GM23338 (cell line): ENCODE measurements around the gene HSF5. TPM values are rescaled to one million over a fixed set of nuclear protein-coding genes. Genes with fewer than 3 reads are reported as not detected.

Experiments
- ATAC-seq: fragments of 200-7000 bp; cut with Tn5 transposase; 3 replicates; pipeline ENCODE4 v1.9.1; 2020
- DNase-seq: peaks from one replicate; pipeline ENCODE4 v3.0.0-alpha.2; 2015; ENCODE audit warnings: low spot score
- H2AFZ ChIP-seq: fragments of 200-600 bp; sonication (generic); 2 replicates; pipeline ENCODE4 v1.8.0; 2016; ENCODE audit warnings: antibody characterized with exemption, mild to moderate bottlenecking, moderate library complexity
- H3F3A ChIP-seq: fragments of 200-600 bp; sonication (generic); replicated peaks from 2 replicates; pipeline ENCODE4 v1.8.0; 2017; ENCODE audit warnings: antibody characterized with exemption, mixed run types, low read depth
- H3K27ac ChIP-seq: fragments of 200-600 bp; sonication (generic); 2 replicates; pipeline ENCODE4 v1.6.1; 2016; ENCODE audit warnings: low read depth
- H3K27me3 ChIP-seq: fragments of 200-600 bp; sonication (generic); 2 replicates; pipeline ENCODE4 v1.8.0; 2016; ENCODE audit warnings: mild to moderate bottlenecking, mixed run types, moderate library complexity; ENCODE audit not compliant: insufficient read depth
- H3K36me3 ChIP-seq: fragments of 200-600 bp; sonication (generic); 2 replicates; pipeline ENCODE4 v1.8.0; 2016; ENCODE audit warnings: mild to moderate bottlenecking; ENCODE audit not compliant: insufficient read depth
- H3K4me1 ChIP-seq: fragments of 200-600 bp; sonication (generic); 2 replicates; pipeline ENCODE4 v1.8.0; 2016; ENCODE audit warnings: mild to moderate bottlenecking, moderate library complexity; ENCODE audit not compliant: insufficient read depth
- H3K4me2 ChIP-seq: fragments of 200-600 bp; sonication (generic); 2 replicates; pipeline ENCODE4 v1.7.1; 2017; ENCODE audit warnings: mixed run types
- H3K4me3 ChIP-seq: fragments of 200-600 bp; sonication (generic); 2 replicates; pipeline ENCODE4 v1.6.1; 2016; ENCODE audit warnings: mixed run types
- H3K79me2 ChIP-seq: fragments of 200-600 bp; sonication (generic); replicated peaks from 2 replicates; pipeline ENCODE4 v1.8.0; 2017; ENCODE audit warnings: mild to moderate bottlenecking; ENCODE audit not compliant: insufficient read depth
- H3K9me2 ChIP-seq: fragments of 200-600 bp; sonication (generic); 2 replicates; pipeline ENCODE4 v1.8.0; 2017; ENCODE audit not compliant: insufficient read depth
- H4K20me1 ChIP-seq: fragments of 200-600 bp; sonication (generic); replicated peaks from 2 replicates; pipeline ENCODE4 v1.8.0; 2017; ENCODE audit warnings: mild to moderate bottlenecking; ENCODE audit not compliant: insufficient read depth
- H3K27ac Mint-ChIP-seq: 2 replicates; pipeline ENCODE4 v1.8.0; 2020; ENCODE audit warnings: inconsistent platforms, mild to moderate bottlenecking, moderate library complexity, mixed read lengths
- H3K27me3 Mint-ChIP-seq: 3 replicates; pipeline ENCODE4 v1.8.0; 2022; ENCODE audit warnings: low read depth, mild to moderate bottlenecking, moderate library complexity, mixed read lengths, inconsistent platforms; ENCODE audit not compliant: insufficient read depth, poor library complexity
- H3K36me3 Mint-ChIP-seq: 3 replicates; pipeline ENCODE4 v1.8.0; 2021; ENCODE audit warnings: low read depth, mild to moderate bottlenecking, inconsistent platforms, moderate library complexity, mixed read lengths
- H3K4me1 Mint-ChIP-seq: 3 replicates; pipeline ENCODE4 v1.8.0; 2020; ENCODE audit warnings: mild to moderate bottlenecking, inconsistent platforms, mixed read lengths
- H3K4me3 Mint-ChIP-seq: 3 replicates; pipeline ENCODE4 v1.8.0; 2021; ENCODE audit warnings: moderate library complexity, mild to moderate bottlenecking, inconsistent platforms, mixed read lengths
- H3K9me3 Mint-ChIP-seq: 3 replicates; pipeline ENCODE4 v1.8.0; 2020; ENCODE audit warnings: moderate library complexity, mild to moderate bottlenecking, inconsistent platforms, mixed read lengths
- CTCF ChIP-seq, 2 experiments: fragments of 200-600 bp in 1 of 2; sonication (generic) in 1 of 2; conservative IDR thresholded peaks; 2 replicates each; pipeline versions ENCODE4 v1.5.1 to v1.6.1; 2016 to 2017; ENCODE audit warnings: antibody characterized with exemption in 2 of 2, low read depth in 2 of 2, mild to moderate bottlenecking in 2 of 2, moderate library complexity in 1 of 2
- POLR2AphosphoS5 ChIP-seq: IDR thresholded peaks from 2 replicates; pipeline ENCODE4 v1.6.1; 2016; ENCODE audit warnings: antibody characterized with exemption, low read depth
- polyA plus RNA-seq: library from polyadenylated mRNA; unstranded; fragments of >200 nt; fragmentation: Nextera tagmentation; extraction: Ambion mirVana; gene quantifications from 2 replicates; pipeline ENCODE4 v1.2.1, GENCODE V29; 2016
- total RNA-seq: library from RNA; depleted of rRNA; stranded (reverse); fragments of >200 nt; shearing (Covaris generic); gene quantifications from 2 replicates; pipeline ENCODE4 v1.2.3, GENCODE V29; 2014
- TF ChIP-seq, protein P1 (sequence below): fragments of 250-450 bp; sonication (Bioruptor Pico); IDR thresholded peaks from 2 replicates; pipeline ENCODE4 v1.5.0; 2020; ENCODE audit warnings: mild to moderate bottlenecking, moderate library complexity

Gene HSF5
- total and polyA plus RNA-seq, 2 experiments from 2014 or later, result 0.24 TPM; not detected in 1

DNA sequence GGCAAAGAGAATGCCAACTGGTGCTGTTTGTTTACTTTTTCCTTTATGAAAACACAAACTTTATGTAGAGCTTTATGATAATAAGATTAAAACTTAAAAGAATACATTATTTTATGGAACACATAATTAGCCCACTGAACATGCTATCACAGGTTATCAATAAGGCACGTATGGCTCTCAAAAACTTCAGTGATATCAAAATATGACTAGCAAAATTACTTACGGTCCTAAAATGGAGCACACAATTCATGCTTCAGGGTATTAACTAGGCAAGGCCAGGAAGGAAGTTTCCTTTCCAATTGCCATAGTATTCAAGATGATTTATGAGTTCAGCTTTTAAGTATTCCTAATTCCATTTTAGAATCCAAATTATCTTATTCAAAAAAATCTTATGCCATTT, 74.5 kb downstream of the HSF5 start:
- Mint-ChIP-seq H3K27ac (no peak overlapping the region), H3K27me3 (no peaks in the 10 kb centered on the region), H3K4me3 (no peak overlapping the region), H3K4me1 (peaks cover 22% of the 10 kb centered on the region; the same call in 2 of the 3 replicates), H3K36me3 (no peaks in the 10 kb centered on the region), H3K9me3 (no peaks in the 10 kb centered on the region)
- TF ChIP-seq POLR2AphosphoS5 (no peak), CTCF (conservative IDR thresholded peaks at IDR 0.05; ENCODE audit: low read depth in 2 of 2) (no peak)
- TF ChIP-seq, protein P1, sequence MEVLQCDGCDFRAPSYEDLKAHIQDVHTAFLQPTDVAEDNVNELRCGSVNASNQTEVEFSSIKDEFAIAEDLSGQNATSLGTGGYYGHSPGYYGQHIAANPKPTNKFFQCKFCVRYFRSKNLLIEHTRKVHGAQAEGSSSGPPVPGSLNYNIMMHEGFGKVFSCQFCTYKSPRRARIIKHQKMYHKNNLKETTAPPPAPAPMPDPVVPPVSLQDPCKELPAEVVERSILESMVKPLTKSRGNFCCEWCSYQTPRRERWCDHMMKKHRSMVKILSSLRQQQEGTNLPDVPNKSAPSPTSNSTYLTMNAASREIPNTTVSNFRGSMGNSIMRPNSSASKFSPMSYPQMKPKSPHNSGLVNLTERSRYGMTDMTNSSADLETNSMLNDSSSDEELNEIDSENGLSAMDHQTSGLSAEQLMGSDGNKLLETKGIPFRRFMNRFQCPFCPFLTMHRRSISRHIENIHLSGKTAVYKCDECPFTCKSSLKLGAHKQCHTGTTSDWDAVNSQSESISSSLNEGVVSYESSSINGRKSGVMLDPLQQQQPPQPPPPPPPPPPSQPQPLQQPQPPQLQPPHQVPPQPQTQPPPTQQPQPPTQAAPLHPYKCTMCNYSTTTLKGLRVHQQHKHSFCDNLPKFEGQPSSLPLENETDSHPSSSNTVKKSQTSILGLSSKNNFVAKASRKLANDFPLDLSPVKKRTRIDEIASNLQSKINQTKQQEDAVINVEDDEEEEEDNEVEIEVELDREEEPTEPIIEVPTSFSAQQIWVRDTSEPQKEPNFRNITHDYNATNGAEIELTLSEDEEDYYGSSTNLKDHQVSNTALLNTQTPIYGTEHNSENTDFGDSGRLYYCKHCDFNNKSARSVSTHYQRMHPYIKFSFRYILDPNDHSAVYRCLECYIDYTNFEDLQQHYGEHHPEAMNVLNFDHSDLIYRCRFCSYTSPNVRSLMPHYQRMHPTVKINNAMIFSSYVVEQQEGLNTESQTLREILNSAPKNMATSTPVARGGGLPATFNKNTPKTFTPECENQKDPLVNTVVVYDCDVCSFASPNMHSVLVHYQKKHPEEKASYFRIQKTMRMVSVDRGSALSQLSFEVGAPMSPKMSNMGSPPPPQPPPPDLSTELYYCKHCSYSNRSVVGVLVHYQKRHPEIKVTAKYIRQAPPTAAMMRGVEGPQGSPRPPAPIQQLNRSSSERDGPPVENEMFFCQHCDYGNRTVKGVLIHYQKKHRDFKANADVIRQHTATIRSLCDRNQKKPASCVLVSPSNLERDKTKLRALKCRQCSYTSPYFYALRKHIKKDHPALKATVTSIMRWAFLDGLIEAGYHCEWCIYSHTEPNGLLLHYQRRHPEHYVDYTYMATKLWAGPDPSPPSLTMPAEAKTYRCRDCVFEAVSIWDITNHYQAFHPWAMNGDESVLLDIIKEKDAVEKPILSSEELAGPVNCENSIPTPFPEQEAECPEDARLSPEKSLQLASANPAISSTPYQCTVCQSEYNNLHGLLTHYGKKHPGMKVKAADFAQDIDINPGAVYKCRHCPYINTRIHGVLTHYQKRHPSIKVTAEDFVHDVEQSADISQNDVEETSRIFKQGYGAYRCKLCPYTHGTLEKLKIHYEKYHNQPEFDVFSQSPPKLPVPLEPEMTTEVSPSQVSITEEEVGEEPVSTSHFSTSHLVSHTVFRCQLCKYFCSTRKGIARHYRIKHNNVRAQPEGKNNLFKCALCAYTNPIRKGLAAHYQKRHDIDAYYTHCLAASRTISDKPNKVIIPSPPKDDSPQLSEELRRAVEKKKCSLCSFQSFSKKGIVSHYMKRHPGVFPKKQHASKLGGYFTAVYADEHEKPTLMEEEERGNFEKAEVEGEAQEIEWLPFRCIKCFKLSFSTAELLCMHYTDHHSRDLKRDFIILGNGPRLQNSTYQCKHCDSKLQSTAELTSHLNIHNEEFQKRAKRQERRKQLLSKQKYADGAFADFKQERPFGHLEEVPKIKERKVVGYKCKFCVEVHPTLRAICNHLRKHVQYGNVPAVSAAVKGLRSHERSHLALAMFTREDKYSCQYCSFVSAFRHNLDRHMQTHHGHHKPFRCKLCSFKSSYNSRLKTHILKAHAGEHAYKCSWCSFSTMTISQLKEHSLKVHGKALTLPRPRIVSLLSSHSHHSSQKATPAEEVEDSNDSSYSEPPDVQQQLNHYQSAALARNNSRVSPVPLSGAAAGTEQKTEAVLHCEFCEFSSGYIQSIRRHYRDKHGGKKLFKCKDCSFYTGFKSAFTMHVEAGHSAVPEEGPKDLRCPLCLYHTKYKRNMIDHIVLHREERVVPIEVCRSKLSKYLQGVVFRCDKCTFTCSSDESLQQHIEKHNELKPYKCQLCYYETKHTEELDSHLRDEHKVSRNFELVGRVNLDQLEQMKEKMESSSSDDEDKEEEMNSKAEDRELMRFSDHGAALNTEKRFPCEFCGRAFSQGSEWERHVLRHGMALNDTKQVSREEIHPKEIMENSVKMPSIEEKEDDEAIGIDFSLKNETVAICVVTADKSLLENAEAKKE, result no peak
- Histone ChIP-seq H3K4me3 (no peak overlapping the region), H3K27ac (no peak overlapping the region), H3K4me1 (peaks cover 11% of the 10 kb centered on the region), H4K20me1 (no peaks in the 10 kb centered on the region; the same call in 1 of the 2 replicates), H2AFZ (no peak overlapping the region), H3K4me2 (no peak overlapping the region), H3K27me3 (no peaks in the 10 kb centered on the region), H3K36me3 (no peaks in the 10 kb centered on the region), H3F3A (no peaks in the 10 kb centered on the region), H3K9me2 (no peaks in the 10 kb centered on the region), H3K79me2 (no peaks in the 10 kb centered on the region)
- no peak for DNase-seq
- ATAC-seq, result no peak
